GM19043 (cell line): ENCODE data around the gene NLK.
"Not testable (repeated sequence)": the region's sequence is repeated elsewhere in the genome, so short reads cannot be mapped to it uniquely, and the experiment has no call there.

Source experiments
- ATAC-seq: cut with Tn5 transposase; IDR thresholded peaks from one replicate; pipeline ENCODE4 v1.9.1; 2021; ENCODE audit warnings: low read depth; ENCODE audit not compliant: unreplicated experiment

NLK gene

GRCh38 chr17:28071179-28071578 is 28.7 kb downstream of the NLK start:
- no peak for ATAC-seq

DNA sequence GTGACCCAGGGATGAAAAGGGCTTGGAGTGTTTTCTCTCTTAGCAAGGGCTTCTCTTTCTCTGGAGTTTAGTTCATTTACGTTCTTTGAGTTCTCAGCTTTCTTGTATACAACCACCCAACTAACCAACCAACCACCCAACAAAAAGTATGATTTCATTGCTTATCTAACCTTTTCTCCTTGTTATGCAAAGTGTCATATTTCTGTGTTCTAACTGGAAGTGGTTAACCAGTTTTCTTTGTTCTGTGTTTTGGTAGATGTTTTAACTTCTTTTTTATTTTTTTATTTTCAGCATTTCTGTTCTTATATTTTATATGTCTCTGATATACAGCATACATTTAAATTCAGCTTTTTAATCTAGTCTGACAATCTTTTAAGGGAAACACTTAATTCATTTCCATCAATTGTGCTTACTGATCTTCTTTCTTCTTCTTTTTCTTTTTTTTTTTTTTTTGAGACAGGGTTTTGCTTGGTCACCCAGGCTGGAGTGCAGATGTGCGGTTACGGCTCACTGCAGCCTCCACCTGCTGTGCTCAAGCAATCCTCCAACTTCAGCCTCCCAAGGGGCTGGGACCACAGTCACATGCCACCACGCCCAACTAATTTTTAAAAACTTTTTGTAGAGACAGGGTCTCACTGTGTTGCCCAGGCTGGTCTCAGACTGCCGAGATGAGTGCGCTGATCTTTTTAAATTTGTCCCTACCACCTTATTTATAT is 29.6 kb downstream of the NLK start:
- no peak for ATAC-seq

GRCh38 chr17:28072936-28073533 is 30.6 kb downstream of the NLK start:
- no peak for ATAC-seq

DNA sequence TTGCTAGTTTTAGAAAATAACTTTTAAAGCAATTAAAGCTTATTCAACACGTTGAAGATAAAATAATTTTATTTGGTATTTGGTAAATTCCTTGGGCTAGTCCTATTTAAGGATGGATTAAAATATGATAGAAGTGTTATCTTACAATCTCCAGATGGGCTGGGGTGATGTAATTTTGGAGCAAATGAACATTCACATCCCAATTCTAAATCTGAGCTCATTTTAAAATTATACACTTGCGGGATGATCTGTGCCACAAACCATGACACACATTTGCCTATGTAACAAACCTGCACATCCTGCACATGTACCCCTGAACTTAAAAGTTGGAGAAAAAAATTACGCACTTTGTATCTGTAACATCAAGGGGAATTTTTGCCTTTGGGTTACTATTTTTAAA is 31.5 kb downstream of the NLK start:
- ATAC-seq = no peak

DNA sequence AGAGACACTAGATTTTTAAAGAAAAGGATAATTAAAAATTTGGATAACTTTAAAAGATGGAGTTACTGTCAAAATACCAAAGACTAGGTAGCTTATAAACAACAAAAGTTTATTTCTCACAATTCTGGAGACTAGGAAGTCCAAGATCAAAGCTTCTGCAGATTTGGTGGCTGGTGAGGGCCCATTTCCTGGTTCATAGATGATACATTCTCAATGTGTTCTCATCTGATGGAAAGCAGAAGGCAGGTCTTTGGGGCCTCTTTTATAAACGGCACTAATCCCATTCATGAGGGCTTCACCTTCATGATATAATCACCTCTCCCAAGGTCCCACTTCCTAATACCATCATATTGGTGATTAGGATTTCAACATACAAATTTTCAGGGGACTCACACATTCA is 33.7 kb downstream of the NLK start:
- no peak for ATAC-seq

DNA sequence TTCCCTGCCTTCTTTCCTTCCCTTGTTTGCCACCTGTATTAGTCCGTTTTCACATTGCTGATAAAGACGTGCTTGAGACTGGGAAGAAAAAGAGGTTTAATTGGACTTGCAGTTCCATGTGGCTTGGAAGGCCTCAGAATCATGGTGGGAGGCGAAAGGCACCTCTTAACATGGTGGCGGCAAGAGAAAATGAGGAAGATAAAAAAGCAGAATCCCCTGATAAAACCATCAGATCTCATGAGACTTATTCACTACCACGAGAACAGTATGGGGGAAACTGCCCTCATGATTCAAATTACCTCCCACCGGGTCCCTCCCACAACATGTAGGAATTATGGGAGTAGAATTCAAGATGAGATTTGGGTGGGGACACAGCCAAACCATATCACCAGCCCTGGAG is 34.7 kb downstream of the NLK start:
- not testable (repeated sequence) for ATAC-seq

DNA sequence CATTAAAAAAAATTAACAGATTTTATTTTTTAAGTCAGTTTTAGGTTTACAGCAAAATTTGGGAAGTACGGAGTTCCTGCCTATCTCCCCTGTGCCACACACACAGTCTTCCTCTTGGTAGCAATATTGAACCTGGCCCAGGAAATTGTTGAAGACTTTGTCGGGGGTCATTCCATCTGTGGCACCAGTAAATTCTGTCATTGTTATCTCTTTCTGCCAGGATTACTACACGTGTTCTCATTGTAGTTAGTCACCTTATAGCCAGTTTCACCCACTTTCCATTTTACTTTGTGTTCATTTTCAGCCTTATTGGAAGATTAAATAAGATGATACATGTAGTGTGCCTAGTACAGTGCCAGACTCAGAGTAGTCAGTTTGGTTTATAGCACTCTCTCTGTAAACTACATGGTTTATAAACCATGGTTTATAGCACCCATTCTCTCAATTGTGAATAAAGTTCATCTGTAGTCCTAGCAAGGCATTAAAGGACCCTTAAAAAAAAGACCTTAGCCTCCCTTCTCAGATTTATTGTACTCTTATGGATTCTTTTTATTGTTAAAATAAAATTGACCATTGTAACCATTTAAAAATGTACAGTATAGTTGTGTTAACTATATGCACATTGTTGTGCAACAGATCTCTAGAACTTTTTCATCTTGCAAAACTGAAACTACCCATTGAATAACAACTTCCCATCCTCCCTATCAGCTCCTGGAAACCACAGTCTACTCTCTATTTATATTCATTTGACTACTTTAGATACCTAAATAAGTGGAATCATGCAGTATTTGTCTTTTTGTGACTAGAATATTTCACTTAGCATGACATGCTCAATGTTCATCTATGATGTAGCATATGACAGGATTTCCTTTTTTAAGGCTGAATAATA is 36.1 kb downstream of the NLK start:
- no peak for ATAC-seq

- no peak for ATAC-seq
Observed at GRCh38 chr17:28081467-28081866, 39.0 kb downstream of the NLK start.

GRCh38 chr17:28085766-28086165 is 43.3 kb downstream of the NLK start:
- no peak for ATAC-seq

DNA sequence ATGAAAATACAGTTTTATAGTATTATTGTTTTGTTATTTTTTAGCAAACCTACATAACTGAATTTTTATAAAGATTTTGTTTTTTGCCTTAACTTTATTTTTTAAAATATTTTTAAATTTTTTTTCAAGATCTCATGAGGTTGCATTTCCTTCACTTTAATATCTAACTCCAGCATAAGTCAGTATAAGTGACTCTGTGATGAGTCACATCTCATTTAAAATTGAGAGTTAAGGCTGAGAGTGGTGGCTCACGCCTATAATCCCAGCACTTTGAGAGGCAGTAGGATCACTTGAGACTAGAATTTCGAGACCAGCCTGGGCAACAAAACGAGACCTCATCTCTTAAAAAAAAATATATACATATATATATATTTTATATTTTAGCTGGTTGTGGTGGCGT is 44.0 kb downstream of the NLK start:
- no peak for ATAC-seq

DNA sequence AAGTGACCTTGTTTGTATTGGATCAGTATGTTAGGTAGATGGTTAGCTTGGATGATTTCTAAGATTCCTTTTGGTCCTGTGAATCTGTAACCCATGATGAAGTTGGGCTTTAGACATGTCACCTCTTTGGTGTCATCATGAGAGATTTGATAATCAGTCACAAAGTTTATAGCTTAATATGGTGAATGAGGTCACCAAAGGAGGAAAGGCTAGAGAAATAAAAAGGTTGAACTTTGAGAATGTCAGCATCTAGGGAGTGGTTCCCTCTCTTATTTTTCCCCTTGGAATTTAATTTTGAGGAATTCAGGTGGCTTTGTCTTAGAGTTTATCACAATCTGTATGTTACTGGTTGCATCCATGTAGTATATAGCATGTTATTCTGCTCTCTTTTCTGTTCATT is 45.3 kb downstream of the NLK start:
- no peak for ATAC-seq

- ATAC-seq = no peak
Observed at GRCh38 chr17:28090551-28090950, 48.1 kb downstream of the NLK start.

- ATAC-seq = no peak
Observed at GRCh38 chr17:28092088-28092487, 49.6 kb downstream of the NLK start.

DNA sequence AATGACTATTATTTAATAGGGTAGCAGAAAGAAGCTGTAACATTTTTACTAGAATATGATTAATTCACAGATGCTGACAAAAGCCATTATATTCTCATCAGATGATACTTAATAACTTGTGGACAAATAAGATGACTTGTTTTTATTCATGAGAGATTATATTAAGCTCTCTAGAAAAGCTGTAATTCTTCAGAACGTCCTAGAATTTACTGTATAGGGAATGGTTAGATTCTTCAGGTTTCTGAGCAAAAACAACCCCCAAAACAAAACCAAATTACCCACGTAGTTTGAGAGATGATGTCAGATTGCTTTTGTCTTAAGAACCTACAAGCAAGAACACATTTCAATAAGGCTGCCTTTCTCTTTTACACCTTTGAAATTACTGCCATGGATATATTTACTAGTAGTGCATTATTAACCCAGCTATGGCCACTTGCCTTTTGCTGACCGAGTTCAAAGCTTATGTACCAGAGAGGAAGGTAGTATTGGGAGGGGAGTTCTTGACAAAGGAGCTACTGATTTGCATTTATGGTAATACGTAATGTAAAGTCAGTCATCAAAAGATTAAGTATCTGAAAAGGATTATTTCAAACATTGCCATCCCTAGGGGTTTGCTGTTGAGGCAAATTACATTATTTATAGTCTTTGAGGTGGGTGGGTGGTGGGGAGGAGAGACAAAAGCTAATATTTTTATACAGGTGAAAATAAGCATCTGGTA is 51.7 kb downstream of the NLK start:
- no peak for ATAC-seq

DNA sequence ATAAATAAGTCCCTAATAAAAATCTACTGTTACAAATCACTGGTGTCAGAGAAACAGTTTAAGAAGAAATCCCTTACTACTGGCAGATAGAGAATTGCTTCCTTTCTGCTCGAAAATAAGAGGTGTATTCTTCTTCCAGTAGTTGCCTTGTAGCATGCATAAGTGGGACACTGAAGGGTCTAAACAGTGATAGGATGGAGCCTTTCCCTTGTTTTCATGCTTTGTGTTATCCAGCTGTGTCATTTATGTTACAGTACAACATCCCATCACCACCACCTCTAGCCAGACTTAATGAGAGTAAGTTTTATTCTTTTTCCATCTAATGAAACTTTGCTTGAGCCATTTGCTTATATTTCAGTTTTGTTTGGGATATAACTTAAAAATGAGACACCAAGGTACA is 54.3 kb downstream of the NLK start:
- no peak for ATAC-seq

DNA sequence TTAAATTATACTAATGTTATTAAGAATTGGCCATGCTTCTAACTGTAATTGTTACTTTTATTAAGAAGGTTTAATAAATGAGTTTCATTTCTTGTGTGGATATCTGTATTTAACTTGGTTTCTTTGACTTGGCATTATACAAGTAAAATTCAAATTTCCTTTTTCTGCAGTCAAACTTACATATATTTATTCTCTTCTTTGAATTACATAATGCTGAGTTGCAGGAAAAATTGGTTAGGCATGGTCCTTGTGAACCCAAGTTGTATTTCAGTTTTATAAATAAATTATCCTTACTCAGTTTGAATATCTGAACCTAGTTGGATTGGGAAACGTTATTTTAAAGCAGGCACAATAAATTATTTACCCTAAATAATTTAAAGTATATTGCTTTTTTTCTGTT is 54.8 kb downstream of the NLK start:
- ATAC-seq = no peak

DNA sequence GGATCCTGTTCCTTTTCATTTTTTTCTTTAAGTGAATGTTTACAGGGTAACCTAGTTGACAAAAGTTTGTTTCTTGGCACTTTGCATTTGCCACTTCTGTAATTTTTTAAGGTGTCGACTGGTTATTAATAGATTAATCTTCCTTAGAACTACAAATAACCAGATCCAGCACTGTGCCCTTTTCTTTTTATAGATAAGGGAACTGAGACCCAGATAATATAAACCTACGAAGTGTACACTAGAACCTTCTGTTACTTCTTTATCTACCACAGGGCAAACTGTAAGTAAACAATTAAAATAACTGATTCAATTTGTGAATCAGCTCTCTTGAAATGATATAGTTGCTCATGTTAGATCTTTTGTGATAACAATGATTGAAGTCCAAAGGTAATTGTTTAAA is 55.4 kb downstream of the NLK start:
- no peak for ATAC-seq

GRCh38 chr17:28098591-28098990 is 56.1 kb downstream of the NLK start:
- not testable (repeated sequence) for ATAC-seq

DNA sequence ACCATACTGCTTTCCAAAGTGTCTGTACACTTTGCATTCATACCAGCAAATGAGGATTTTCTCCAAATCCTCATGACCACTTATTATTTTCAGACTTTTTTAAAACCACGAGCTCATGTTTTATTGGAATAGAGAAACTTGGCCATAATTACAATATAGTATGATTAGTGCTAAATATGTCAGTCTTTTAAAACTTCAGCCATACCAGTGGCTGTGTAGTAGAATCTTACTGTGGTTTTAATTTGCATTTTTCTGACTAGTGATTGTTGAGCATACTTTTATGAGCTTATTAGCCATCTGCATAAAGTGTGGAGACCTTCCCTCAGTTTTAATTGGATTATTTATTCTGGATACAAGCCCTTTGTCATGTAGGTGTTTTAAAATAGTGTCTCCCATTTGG is 57.8 kb downstream of the NLK start:
- ATAC-seq = no peak

DNA sequence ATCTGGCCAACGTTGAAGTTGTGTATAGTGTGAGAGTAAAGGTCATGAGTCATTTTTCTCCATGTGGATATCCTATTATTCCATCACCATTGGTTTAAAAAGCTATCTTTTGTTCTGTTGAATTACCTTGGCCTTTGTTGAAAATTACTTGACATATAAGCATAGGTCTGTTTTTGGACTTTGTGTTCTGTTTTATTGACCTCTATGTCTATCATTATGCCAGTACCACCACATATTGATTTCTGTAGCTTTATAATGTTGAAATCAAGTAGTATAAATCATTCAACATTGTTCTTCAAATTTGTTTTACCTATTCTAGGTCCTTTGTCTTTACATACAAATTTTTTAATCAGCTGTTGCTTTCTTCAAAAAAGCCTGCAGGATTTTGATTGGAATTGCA is 58.5 kb downstream of the NLK start:
- no peak for ATAC-seq

GRCh38 chr17:28101919-28102318 is 59.4 kb downstream of the NLK start:
- ATAC-seq = no peak
